Tibial nerve (tissue), 4 donors: ENCODE data around the gene SHROOM3. TPM values are rescaled to one million over a fixed set of nuclear protein-coding genes. Genes with fewer than 3 reads are reported as not detected.

Experiments used
- DNase-seq, 2 donors: peaks; one replicate each; pipeline ENCODE4 v3.0.0-alpha.2; 2019; ENCODE audit warnings: low spot score in 2 of 2
- H3K27ac ChIP-seq, 4 donors: fragments of 200-600 bp; sonication (generic) in 3 of 4; one replicate each; pipeline ENCODE4 v1.5.1; 2017 to 2019; ENCODE audit warnings: mild to moderate bottlenecking in 1 of 4
- H3K27me3 ChIP-seq, 2 donors: fragments of 200-600 bp; sonication (generic) in 1 of 2; one replicate each; pipeline versions ENCODE4 v1.5.1 to v1.6.0; 2017 to 2019
- H3K36me3 ChIP-seq, 3 donors: fragments of 200-600 bp; sonication (generic); one replicate each; pipeline ENCODE4 v1.5.1; 2018 to 2019
- H3K4me1 ChIP-seq, 4 donors: fragments of 200-600 bp; sonication (generic) in 3 of 4; one replicate each; pipeline ENCODE4 v1.5.1; 2017 to 2019
- H3K4me3 ChIP-seq, 4 donors: fragments of 200-600 bp; sonication (generic) in 3 of 4; one replicate each; pipeline ENCODE4 v1.5.1; 2017 to 2019; ENCODE audit warnings: mild to moderate bottlenecking in 1 of 4, moderate library complexity in 1 of 4
- H3K9me3 ChIP-seq, 4 donors: fragments of 200-600 bp; sonication (generic) in 3 of 4; one replicate each; pipeline ENCODE4 v1.5.1; 2017 to 2019
- CTCF ChIP-seq, 5 experiments: fragments of 200-600 bp in 3 of 5; fragments of 450-650 bp in 2 of 5; sonication (generic) in 3 of 5; IDR thresholded peaks; one replicate each; pipeline ENCODE4 v1.5.1; 2016 to 2019; ENCODE audit warnings: antibody characterized with exemption in 5 of 5, mild to moderate bottlenecking in 3 of 5, moderate library complexity in 2 of 5
- EP300 ChIP-seq, 2 donors: sonication (generic); formaldehyde crosslinking; IDR thresholded peaks; one replicate each; pipeline ENCODE4 v1.6.1; 2017; ENCODE audit warnings: antibody characterized with exemption in 2 of 2, mild to moderate bottlenecking in 1 of 2
- POLR2A ChIP-seq, 2 donors: fragments of 450-650 bp; IDR thresholded peaks; one replicate each; pipeline ENCODE4 v1.6.1; 2017; ENCODE audit warnings: antibody characterized with exemption in 2 of 2, mild to moderate bottlenecking in 2 of 2, moderate library complexity in 2 of 2
- WGBS, 2 donors: methylation state at CpG; one replicate each; pipeline ENCODE4 v1.1.5; 2018; 5-methylcytosine and 5-hydroxymethylcytosine counted together
- total RNA-seq, 4 donors: library from RNA; depleted of rRNA; stranded (reverse); fragments of >200 nt; gene quantifications; one replicate each; pipeline ENCODE4 v1.1.0, GENCODE V29; 2016

The SHROOM3 gene
- total RNA-seq, 4 donors from 2014 or later: 28.0 to 49.8 (median 37.9) TPM

GRCh38 chr4:76470064-76470463 lies 35.0 kb downstream of the SHROOM3 start:
- no peak for DNase-seq
- Histone ChIP-seq H3K4me3 (no peak overlapping the region), H3K36me3 (no peaks in the 10 kb centered on the region), H3K4me1 (no peaks in the 10 kb centered on the region), H3K9me3 (no peaks in the 10 kb centered on the region), H3K27me3 (no peaks in the 10 kb centered on the region), H3K27ac (no peak overlapping the region)
- TF ChIP-seq CTCF (IDR thresholded peaks at IDR 0.05) (no peak), POLR2A (IDR thresholded peaks at IDR 0.05) (no peak), EP300 (IDR thresholded peaks at IDR 0.05) (no peak)

- H3K27me3 ChIP-seq: no peaks in the 10 kb centered on the region
- no peak overlapping the region for H3K27ac ChIP-seq
- H3K36me3 ChIP-seq: no peaks in the 10 kb centered on the region
- 47 to 83% methylated on average over 1 of the region's 1 CpG for WGBS, 2 donors
- H3K4me3 ChIP-seq: no peak overlapping the region
- no peak for DNase-seq
- no peaks in the 10 kb centered on the region for H3K4me1 ChIP-seq
- H3K9me3 ChIP-seq: no peaks in the 10 kb centered on the region
- TF ChIP-seq EP300 (IDR thresholded peaks at IDR 0.05): no peak
- TF ChIP-seq CTCF (IDR thresholded peaks at IDR 0.05): no peak
- no peak for TF ChIP-seq POLR2A (IDR thresholded peaks at IDR 0.05)
These were observed 35.5 kb downstream of the SHROOM3 start for GRCh38 chr4:76470532-76470931.

- 83 to 84% methylated on average over 1 of the region's 1 CpG for WGBS, 2 donors
These were observed 41.5 kb downstream of the SHROOM3 start for GRCh38 chr4:76476571-76476970.

GRCh38 chr4:76484654-76485053 lies 49.6 kb downstream of the SHROOM3 start:
- Histone ChIP-seq H3K27ac (peak overlapping the region in 2 of 4 donors; percentile 1 to 9), H3K27me3 (no peaks in the 10 kb centered on the region), H3K4me3 (no peak overlapping the region), H3K4me1 (peaks cover 0 to 37% (median 4%) of the 10 kb centered on the region in 4 donors), H3K9me3 (peaks cover 0 to 22% (median 2%) of the 10 kb centered on the region in 4 donors), H3K36me3 (no peaks in the 10 kb centered on the region)
- no peak for TF ChIP-seq CTCF (IDR thresholded peaks at IDR 0.05)
- TF ChIP-seq EP300 (IDR thresholded peaks at IDR 0.05): no peak
- no peak for TF ChIP-seq POLR2A (IDR thresholded peaks at IDR 0.05)
- WGBS, 2 donors: 45 to 56% methylated on average over 3 of the region's 3 CpGs
- DNase-seq: no peak

More at GRCh38 chr4:76476571-76476970, 41.5 kb downstream of the SHROOM3 start:
- no peak for DNase-seq
- Histone ChIP-seq H3K4me1 (no peaks in the 10 kb centered on the region), H3K9me3 (peaks cover 0 to 20% (median 0%) of the 10 kb centered on the region in 4 donors), H3K4me3 (no peak overlapping the region), H3K27ac (no peak overlapping the region), H3K27me3 (no peaks in the 10 kb centered on the region), H3K36me3 (no peaks in the 10 kb centered on the region)
- TF ChIP-seq CTCF (IDR thresholded peaks at IDR 0.05) (no peak), POLR2A (IDR thresholded peaks at IDR 0.05) (no peak)

GRCh38 chr4:76485450-76485849 lies 50.4 kb downstream of the SHROOM3 start:
- no peak for DNase-seq
- peak overlapping the region in 1 of 4 donors; percentile 28 for H3K27ac ChIP-seq
- H3K36me3 ChIP-seq: no peaks in the 10 kb centered on the region
- H3K4me3 ChIP-seq: no peak overlapping the region
- WGBS, 2 donors: 20 to 25% methylated on average over 3 of the region's 3 CpGs
- no peaks in the 10 kb centered on the region for H3K27me3 ChIP-seq
- TF ChIP-seq POLR2A (IDR thresholded peaks at IDR 0.05) (no peak), EP300 (IDR thresholded peaks at IDR 0.05) (no peak), CTCF (IDR thresholded peaks at IDR 0.05) (no peak)
- peaks cover 0 to 19% (median 2%) of the 10 kb centered on the region in 4 donors for H3K9me3 ChIP-seq
- H3K4me1 ChIP-seq: peaks cover 0 to 37% (median 4%) of the 10 kb centered on the region in 4 donors
